Neural cell (in vitro differentiated cells): ENCODE data around the gene KRT40. TPM values are rescaled to one million over a fixed set of nuclear protein-coding genes. Genes with fewer than 3 reads are reported as not detected.

Experiments
- H2AFZ ChIP-seq: fragments of 200-600, 300-800 bp; sonication (generic), shearing (Covaris generic); 2 replicates; pipeline ENCODE4 v1.6.0; 2014; ENCODE audit warnings: low read depth, mild to moderate bottlenecking, antibody characterized with exemption, low read length, moderate library complexity
- H3F3A ChIP-seq: fragments of 200-600 bp; shearing (Covaris generic); 2 replicates; pipeline ENCODE4 v1.6.1; 2016; ENCODE audit warnings: mild to moderate bottlenecking, moderate library complexity, mixed read lengths, antibody characterized with exemption, low read length; ENCODE audit not compliant: insufficient read depth, poor library complexity, severe bottlenecking
- H3K27ac ChIP-seq: fragments of 200-600, 300-800 bp; sonication (generic), shearing (Covaris generic); 2 replicates; pipeline ENCODE4 v1.5.1; 2014; ENCODE audit warnings: mild to moderate bottlenecking, low read length, moderate library complexity
- H3K27me3 ChIP-seq: fragments of 300-800, 200-600 bp; sonication (generic), shearing (Covaris generic); 2 replicates; pipeline ENCODE4 v1.6.0; 2014; ENCODE audit warnings: mild to moderate bottlenecking, low read depth, low read length, moderate library complexity; ENCODE audit not compliant: insufficient read depth
- H3K36me3 ChIP-seq: fragments of 300-800, 200-600 bp; sonication (generic), shearing (Covaris generic); 2 replicates; pipeline ENCODE4 v1.5.1; 2014; ENCODE audit warnings: mild to moderate bottlenecking, antibody characterized with exemption, low read length, moderate library complexity; ENCODE audit not compliant: insufficient read depth
- H3K4me2 ChIP-seq: fragments of 300-800, 200-600 bp; sonication (generic), shearing (Covaris generic); 2 replicates; pipeline ENCODE4 v1.6.0; 2014; ENCODE audit warnings: mild to moderate bottlenecking, low read length
- H3K4me3 ChIP-seq: fragments of 300-800, 200-600 bp; sonication (generic), shearing (Covaris generic); 2 replicates; pipeline ENCODE4 v1.5.1; 2014; ENCODE audit warnings: mild to moderate bottlenecking, low read length, moderate library complexity
- H3K79me2 ChIP-seq: fragments of 200-600 bp; shearing (Covaris generic); replicated peaks from 2 replicates; pipeline ENCODE4 v1.6.0; 2014; ENCODE audit warnings: mild to moderate bottlenecking, low read length, moderate library complexity; ENCODE audit not compliant: insufficient read depth
- H3K9ac ChIP-seq: fragments of 300-800, 200-600 bp; sonication (generic), shearing (Covaris generic); 2 replicates; pipeline ENCODE4 v1.6.1; 2016; ENCODE audit warnings: mild to moderate bottlenecking, low read length, mixed read lengths
- H3K9me2 ChIP-seq: fragments of 200-600 bp; shearing (Covaris generic); 2 replicates; pipeline ENCODE4 v1.6.1; 2016; ENCODE audit warnings: mild to moderate bottlenecking, low read length, mixed read lengths; ENCODE audit not compliant: insufficient read depth
- H3K9me3 ChIP-seq: fragments of 200-600, 300-800 bp; sonication (generic), shearing (Covaris generic); 2 replicates; pipeline ENCODE4 v1.6.1; 2016; ENCODE audit warnings: mild to moderate bottlenecking, mixed run types, low read length, moderate library complexity, mixed read lengths
- H4K20me1 ChIP-seq: fragments of 200-600 bp; shearing (Covaris generic); 2 replicates; pipeline ENCODE4 v1.6.1; 2016; ENCODE audit warnings: mild to moderate bottlenecking, mixed run types; ENCODE audit not compliant: insufficient read depth
- EP300 ChIP-seq: fragments of 450-650 bp; conservative IDR thresholded peaks from 2 replicates; pipeline ENCODE4 v1.6.1; 2014; ENCODE audit warnings: antibody characterized with exemption, mild to moderate bottlenecking, moderate library complexity; ENCODE audit not compliant: poor library complexity, severe bottlenecking
- EZH2 ChIP-seq: fragments of 200-600, 300-800 bp; shearing (Covaris generic), sonication (generic); IDR thresholded peaks from 2 replicates; pipeline ENCODE4 v1.6.1; 2014; ENCODE audit warnings: antibody characterized with exemption, low read length, borderline replicate concordance, mild to moderate bottlenecking; ENCODE audit not compliant: insufficient read depth, poor library complexity, severe bottlenecking
- MXI1 ChIP-seq: fragments of 450-650 bp; conservative IDR thresholded peaks from 2 replicates; pipeline ENCODE4 v1.6.1; 2014; ENCODE audit warnings: antibody characterized with exemption, mild to moderate bottlenecking; ENCODE audit not compliant: poor library complexity, severe bottlenecking
- POLR2AphosphoS5 ChIP-seq: IDR thresholded peaks from 2 replicates; pipeline ENCODE4 v1.6.1; 2012
- RAD21 ChIP-seq: fragments of 450-650 bp; conservative IDR thresholded peaks from 2 replicates; pipeline ENCODE4 v1.6.1; 2014; ENCODE audit warnings: antibody characterized with exemption, mild to moderate bottlenecking, moderate library complexity
- REST ChIP-seq: IDR thresholded peaks from 2 replicates; pipeline ENCODE4 v1.6.1; 2012; ENCODE audit warnings: borderline replicate concordance
- SMC3 ChIP-seq: fragments of 450-650 bp; conservative IDR thresholded peaks from 2 replicates; pipeline ENCODE4 v1.6.1; 2014; ENCODE audit warnings: antibody characterized with exemption, mild to moderate bottlenecking, moderate library complexity; ENCODE audit not compliant: poor library complexity
- TAF1 ChIP-seq: IDR thresholded peaks from 2 replicates; pipeline ENCODE4 v1.6.1; 2012; ENCODE audit warnings: low read depth
- polyA plus RNA-seq: library from polyadenylated mRNA; depleted of rRNA; stranded (reverse); fragments of >200 nt; gene quantifications from 2 replicates; pipeline ENCODE4 v1.2.3, GENCODE V29; 2014
- TF ChIP-seq, protein P1 (sequence below): fragments of 450-650 bp; IDR thresholded peaks from 2 replicates; pipeline ENCODE4 v1.5.1; 2014; ENCODE audit warnings: antibody characterized with exemption, mild to moderate bottlenecking, moderate library complexity; ENCODE audit not compliant: poor library complexity, severe bottlenecking

KRT40 gene
- polyA plus RNA-seq, 1 donor from 2014 or later, result not detected

- no peaks in the 10 kb centered on the region for H3K9me2 ChIP-seq
- H3K27me3 ChIP-seq, result no peaks in the 10 kb centered on the region
- H3K36me3 ChIP-seq, result no peaks in the 10 kb centered on the region
- no peak for TF ChIP-seq EZH2
- no peak for TF ChIP-seq TAF1
- TF ChIP-seq MXI1, result no peak
- TF ChIP-seq, protein P1, sequence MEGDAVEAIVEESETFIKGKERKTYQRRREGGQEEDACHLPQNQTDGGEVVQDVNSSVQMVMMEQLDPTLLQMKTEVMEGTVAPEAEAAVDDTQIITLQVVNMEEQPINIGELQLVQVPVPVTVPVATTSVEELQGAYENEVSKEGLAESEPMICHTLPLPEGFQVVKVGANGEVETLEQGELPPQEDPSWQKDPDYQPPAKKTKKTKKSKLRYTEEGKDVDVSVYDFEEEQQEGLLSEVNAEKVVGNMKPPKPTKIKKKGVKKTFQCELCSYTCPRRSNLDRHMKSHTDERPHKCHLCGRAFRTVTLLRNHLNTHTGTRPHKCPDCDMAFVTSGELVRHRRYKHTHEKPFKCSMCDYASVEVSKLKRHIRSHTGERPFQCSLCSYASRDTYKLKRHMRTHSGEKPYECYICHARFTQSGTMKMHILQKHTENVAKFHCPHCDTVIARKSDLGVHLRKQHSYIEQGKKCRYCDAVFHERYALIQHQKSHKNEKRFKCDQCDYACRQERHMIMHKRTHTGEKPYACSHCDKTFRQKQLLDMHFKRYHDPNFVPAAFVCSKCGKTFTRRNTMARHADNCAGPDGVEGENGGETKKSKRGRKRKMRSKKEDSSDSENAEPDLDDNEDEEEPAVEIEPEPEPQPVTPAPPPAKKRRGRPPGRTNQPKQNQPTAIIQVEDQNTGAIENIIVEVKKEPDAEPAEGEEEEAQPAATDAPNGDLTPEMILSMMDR, result no peak
- TF ChIP-seq REST, result no peak
- no peak for TF ChIP-seq POLR2AphosphoS5
- TF ChIP-seq SMC3, result no peak
- no peak for TF ChIP-seq EP300
- no peak for TF ChIP-seq RAD21
- H3K9ac ChIP-seq, result no peak overlapping the region
- no peak overlapping the region for H3K4me2 ChIP-seq
- H3K9me3 ChIP-seq, result no peaks in the 10 kb centered on the region
- H3K27ac ChIP-seq, result no peak overlapping the region
- no peak overlapping the region for H3K4me3 ChIP-seq
- H3K79me2 ChIP-seq, result no peaks in the 10 kb centered on the region
- no peaks in the 10 kb centered on the region for H3F3A ChIP-seq
- H4K20me1 ChIP-seq, result no peaks in the 10 kb centered on the region
- no peak overlapping the region for H2AFZ ChIP-seq
These were observed 51.5 kb downstream of the KRT40 start for GRCh38 chr17:40932608-40933007.

DNA sequence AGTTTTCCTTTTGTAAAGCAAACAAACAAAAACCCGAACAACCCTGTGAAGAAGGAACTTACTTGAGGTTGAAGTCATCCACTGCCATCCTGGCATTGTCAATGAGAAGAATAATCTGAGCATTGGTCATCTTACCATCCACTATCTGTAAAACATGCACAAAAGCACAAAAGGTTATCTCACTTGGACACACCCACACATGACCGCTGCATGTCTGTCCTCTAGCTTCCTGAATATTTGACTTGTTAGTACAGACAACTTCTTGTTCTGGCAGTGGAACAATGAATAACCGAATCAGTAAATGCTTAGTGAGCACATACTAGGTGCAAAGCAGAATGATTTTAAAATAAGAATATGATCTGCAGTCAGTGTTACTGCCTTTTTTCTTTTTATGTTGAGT lies 52.8 kb downstream of the KRT40 start:
- H3K4me2 ChIP-seq, result no peak overlapping the region
- no peak overlapping the region for H3K27ac ChIP-seq
- H3K9me2 ChIP-seq, result no peaks in the 10 kb centered on the region
- H3F3A ChIP-seq, result no peaks in the 10 kb centered on the region
- H3K79me2 ChIP-seq, result no peaks in the 10 kb centered on the region
- H3K4me3 ChIP-seq, result no peak overlapping the region
- H3K36me3 ChIP-seq, result no peaks in the 10 kb centered on the region
- no peak overlapping the region for H2AFZ ChIP-seq
- no peaks in the 10 kb centered on the region for H3K9me3 ChIP-seq
- no peak overlapping the region for H3K9ac ChIP-seq
- H3K27me3 ChIP-seq, result no peaks in the 10 kb centered on the region
- TF ChIP-seq RAD21 (no peak), MXI1 (no peak), TAF1 (no peak), REST (no peak), EP300 (no peak), SMC3 (no peak), POLR2AphosphoS5 (no peak), EZH2 (no peak)
- TF ChIP-seq, protein P1, result no peak
- H4K20me1 ChIP-seq, result no peaks in the 10 kb centered on the region
